Pancreas (tissue), 10 donors: ENCODE measurements around the gene COQ10B. TPM values are rescaled to one million over a fixed set of nuclear protein-coding genes. Genes with fewer than 3 reads are reported as not detected.
"Not testable (repeated sequence)": the region's sequence is repeated elsewhere in the genome, so short reads cannot be mapped to it uniquely, and the experiment has no call there.

Experiments
- ATAC-seq, 4 donors: fragments of 200-7000 bp; cut with Tn5 transposase; one replicate each; pipeline versions ENCODE4 v1.8.0 to v1.9.1; 2020; ENCODE audit warnings: mild to moderate bottlenecking in 4 of 4, moderate library complexity in 4 of 4
- DNase-seq, 6 donors: peaks; one replicate each; pipeline ENCODE4 v3.0.0-alpha.2; 2020
- FAIRE-seq: peaks from 2 replicates; lab custom pipeline; 2012; peaks lifted over from hg19 to GRCh38; lab: Jason Lieb, UNC
- H3K27ac ChIP-seq, 4 donors: fragments of 200-600 bp; sonication (generic); 1 replicate in 3 of 4; 2 replicates in 1 of 4; pipeline versions ENCODE4 v1.5.0 to v1.8.0; 2020
- H3K27me3 ChIP-seq, 4 donors: fragments of 200-600 bp; one replicate each; pipeline ENCODE4 v1.8.0; 2021
- H3K36me3 ChIP-seq, 3 donors: fragments of 200-600 bp; sonication (generic) in 1 of 3; one replicate each; pipeline versions ENCODE4 v1.5.0 to v1.8.0; 2020 to 2021
- H3K4me1 ChIP-seq, 3 donors: fragments of 200-600 bp; one replicate each; pipeline ENCODE4 v1.8.0; 2021
- H3K4me3 ChIP-seq, 4 donors: fragments of 200-600 bp; sonication (generic) in 2 of 4; one replicate each; pipeline versions ENCODE4 v1.5.0 to v1.8.0; 2020 to 2021
- H3K9me3 ChIP-seq, 4 donors: fragments of 200-600 bp; one replicate each; pipeline ENCODE4 v1.8.0; 2021
- CTCF ChIP-seq, 4 donors: fragments of 200-600 bp; sonication (generic) in 3 of 4; IDR thresholded peaks; one replicate each; pipeline versions ENCODE4 v1.5.0 to v1.8.0; 2021; ENCODE audit warnings: antibody characterized with exemption in 4 of 4
- WGBS, 2 donors: extraction: QIAGEN DNeasy Blood & Tissue Kit; methylation state at CpG; one replicate each; pipeline ENCODE4 v1.1.7; 2013; 5-methylcytosine and 5-hydroxymethylcytosine counted together
- intact Hi-C, 3 donors: fragments of 100-400 bp; cut with DNase I; formaldehyde crosslinking; loops; one replicate each; pipeline versions ENCODE4 v1.11.1 to v1.14.2; 2022
- polyA plus RNA-seq, 2 donors: library from polyadenylated mRNA; stranded (reverse); fragments of 200-250 nt; gene quantifications; one replicate each; pipeline ENCODE4 v1.2.3, GENCODE V29; 2013
- total RNA-seq, 6 donors: library from RNA; stranded (reverse); fragmentation: NEBNext Ultra II Directional in 4 of 6; extraction: Animal tissue kit (Norgen Biotek cat#: 25700) in 4 of 6; gene quantifications; one replicate each; pipeline versions ENCODE4 v1.2.1 to v1.2.4, GENCODE V29; 2021 to 2023
- donor health status: healthy with polysubstance abuse.
- donor health status: DM: no; HTN: no; CAD: no; lungs with moderate emphysema.
- donor health status: DM: no; HTN: no; CAD: no.
- donor health status: control.
- donor health status: control.
- donor health status: Bipolar disorder and iron deficiency.
- donor health status: DM: yes; HTN: yes; CAD: no.
- donor health status: DM: no; HTN: no; CAD: no.
- donor health status: DM: no; HTN: no; CAD: no.
- donor health status: DM: yes; HTN: yes; CAD: no.

Gene COQ10B
- total and polyA plus RNA-seq, 8 donors = 5.7 to 10.8 (median 9.7) TPM

GRCh38 chr2:197450465-197450864 is 2.9 kb upstream of the COQ10B start:
- FAIRE-seq = no peak
- WGBS, 2 donors = 90 to 96% methylated on average over 25 of the region's 25 CpGs

GRCh38 chr2:197450935-197451358 is 2.4 kb upstream of the COQ10B start:
- H3K9me3 ChIP-seq, H3K4me3 ChIP-seq, DNase-seq, H3K36me3 ChIP-seq, ATAC-seq, H3K27ac ChIP-seq, H3K27me3 ChIP-seq, intact Hi-C loops, FAIRE-seq: not testable (repeated sequence)
- WGBS, 2 donors = 76 to 88% methylated on average over 6 of the region's 6 CpGs
- H3K4me1 ChIP-seq = peaks cover 0 to 13% (median 12%) of the 10 kb centered on the region in 3 donors

More at GRCh38 chr2:197450465-197450864, 2.9 kb upstream of the COQ10B start:
- no peak for ATAC-seq
- peak in 2 of 6 donors; percentile 24 to 60 for DNase-seq
- intact Hi-C loops = no loop called here
- H3K9me3 ChIP-seq = no peaks in the 10 kb centered on the region
- no peaks in the 10 kb centered on the region for H3K36me3 ChIP-seq
- H3K27me3 ChIP-seq = no peaks in the 10 kb centered on the region
- no peak overlapping the region for H3K4me3 ChIP-seq
- H3K27ac ChIP-seq = no peak overlapping the region
- no peak for TF ChIP-seq CTCF (IDR thresholded peaks at IDR 0.05)
- H3K4me1 ChIP-seq = peaks cover 0 to 13% (median 12%) of the 10 kb centered on the region in 3 donors

GRCh38 chr2:197452754-197453122 is 614 bp upstream of the COQ10B start:
- Histone ChIP-seq H3K4me1 (peaks cover 0 to 13% (median 12%) of the 10 kb centered on the region in 3 donors), H3K27ac (peak overlapping the region; percentile 96 to 100 (median 99)), H3K36me3 (no peaks in the 10 kb centered on the region), H3K27me3 (no peaks in the 10 kb centered on the region), H3K4me3 (peak overlapping the region; percentile 21 to 76 (median 57)), H3K9me3 (no peaks in the 10 kb centered on the region)
- whole genome bisulfite sequencing, 2 donors = 1% methylated on average over 11 of the region's 11 CpGs
- DNase-seq = no peak
- TF ChIP-seq CTCF (IDR thresholded peaks at IDR 0.05) = no peak
- peak; percentile 48 to 67 (median 64) for ATAC-seq
- FAIRE-seq = no peak
- intact Hi-C loops = no loop called here

- WGBS, 2 donors = 0% methylated on average over 11 of the region's 11 CpGs
- no peaks in the 10 kb centered on the region for H3K36me3 ChIP-seq
- DNase-seq (peak in 2 of 6 donors; percentile 20 to 84), FAIRE-seq (no peak), ATAC-seq (peak; percentile 62 to 77 (median 66))
- H3K27me3 ChIP-seq = no peaks in the 10 kb centered on the region
- H3K27ac ChIP-seq = peak overlapping the region; percentile 96 to 100 (median 99)
- peak overlapping the region; percentile 40 to 76 (median 70) for H3K4me3 ChIP-seq
- peaks cover 0 to 13% (median 12%) of the 10 kb centered on the region in 3 donors for H3K4me1 ChIP-seq
- TF ChIP-seq CTCF (IDR thresholded peaks at IDR 0.05) = no peak
- intact Hi-C loops = no loop called here
- no peaks in the 10 kb centered on the region for H3K9me3 ChIP-seq
Measured at GRCh38 chr2:197453914-197454398, 604 bp downstream of the COQ10B start.

- DNase-seq (no peak), ATAC-seq (no peak), FAIRE-seq (no peak)
- Histone ChIP-seq H3K9me3 (no peaks in the 10 kb centered on the region), H3K4me3 (peak overlapping the region in 3 of 4 donors; percentile 67 to 76 (median 72)), H3K36me3 (peaks cover 0 to 3% (median 0%) of the 10 kb centered on the region in 3 donors), H3K4me1 (peaks cover 0 to 13% (median 12%) of the 10 kb centered on the region in 3 donors), H3K27ac (peak overlapping the region in 2 of 4 donors; percentile 96 to 100), H3K27me3 (no peaks in the 10 kb centered on the region)
- intact Hi-C loops = no loop called here
- WGBS, 2 donors = 43 to 47% methylated on average over 2 of the region's 2 CpGs
- no peak for TF ChIP-seq CTCF (IDR thresholded peaks at IDR 0.05)
Measured at GRCh38 chr2:197454923-197455322, 1.6 kb downstream of the COQ10B start.
